ENCODE data around the gene AOPEP.

The AOPEP gene

DNA sequence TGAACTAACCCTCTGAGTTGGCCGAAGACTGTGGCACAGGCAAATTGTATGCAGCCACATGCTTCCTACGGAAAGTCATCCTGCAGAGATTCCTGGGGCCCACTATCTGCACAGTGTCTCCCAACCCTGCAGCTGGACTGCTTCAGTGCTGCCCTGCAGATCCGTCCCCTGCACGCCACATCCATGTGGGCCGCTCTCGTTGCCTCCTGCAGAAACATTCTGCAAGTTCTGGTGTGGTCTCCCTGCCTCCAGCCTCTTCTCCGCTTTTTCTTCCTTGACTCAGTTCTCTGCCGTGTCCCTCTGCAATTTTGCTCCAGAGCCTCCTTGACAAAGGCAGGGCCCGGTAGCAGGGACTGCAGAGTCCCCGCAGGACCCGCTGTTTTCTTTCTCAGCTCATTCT is 249.0 kb downstream of the AOPEP start:
- no peak for DNase-seq

GRCh38 chr9:94976077-94976476 is 249.6 kb downstream of the AOPEP start:
- DNase-seq, result no peak

- no peak for DNase-seq
Measured at GRCh38 chr9:94977416-94977815, 250.9 kb downstream of the AOPEP start.

GRCh38 chr9:94979904-94980507 is 253.5 kb downstream of the AOPEP start:
- no peak for DNase-seq

- DNase-seq, result no peak
Measured at GRCh38 chr9:94980947-94981722, 254.6 kb downstream of the AOPEP start.

DNA sequence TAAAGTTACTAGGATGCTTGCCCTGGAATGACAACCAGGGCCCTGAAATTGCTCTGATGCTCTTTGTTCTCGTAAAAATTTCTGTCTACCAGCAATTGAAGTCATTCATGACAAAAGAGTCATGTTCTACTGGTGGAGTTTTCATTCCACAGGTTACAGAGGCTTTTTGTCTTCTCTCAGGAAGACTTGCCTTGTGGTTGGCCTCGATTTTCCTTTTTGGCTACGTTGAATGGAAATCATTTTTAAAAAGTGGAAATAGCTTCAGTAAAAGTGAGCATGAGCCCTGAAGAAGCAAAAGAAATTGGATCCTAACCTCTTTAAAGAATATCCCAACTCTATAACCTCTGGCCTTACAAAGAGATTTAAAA is 255.2 kb downstream of the AOPEP start:
- no peak for DNase-seq

DNA sequence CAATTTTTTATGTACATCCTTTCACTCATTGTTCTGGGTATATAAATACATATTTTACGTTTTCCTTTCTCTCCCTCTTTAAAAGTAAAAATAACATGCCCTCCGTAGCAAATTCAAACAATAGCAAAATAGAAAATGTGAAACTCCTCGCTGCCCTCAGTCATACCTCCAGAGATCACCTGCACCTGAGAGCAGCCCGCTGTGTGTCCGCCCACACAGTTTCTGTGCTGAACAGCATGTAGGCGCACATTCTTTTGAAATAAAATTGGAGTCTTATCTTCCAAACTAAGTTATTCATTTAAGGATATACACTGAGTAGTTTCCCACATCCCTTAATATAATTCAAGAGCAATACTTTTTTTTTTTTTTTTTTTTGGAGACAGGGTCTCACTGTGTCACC is 255.7 kb downstream of the AOPEP start:
- no peak for DNase-seq

DNA sequence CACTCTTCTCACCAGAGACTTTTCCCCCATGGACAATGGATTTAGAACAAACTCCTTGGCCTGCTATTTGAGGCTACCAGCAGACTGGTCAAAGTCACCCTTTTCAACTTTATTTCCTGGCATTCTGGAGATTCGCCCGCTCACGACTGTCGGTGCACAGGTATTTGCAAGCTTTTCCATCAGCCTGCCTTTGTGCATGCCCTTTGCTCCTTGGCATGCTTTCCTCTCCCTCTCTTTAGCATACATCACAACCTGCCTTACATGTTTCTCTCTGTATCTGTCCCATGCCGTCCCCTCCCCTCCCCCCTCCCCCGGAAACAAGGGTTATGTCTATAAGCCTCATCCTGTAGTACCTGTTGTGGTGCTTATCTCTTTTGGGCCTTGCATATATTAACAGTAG is 257.1 kb downstream of the AOPEP start:
- no peak for DNase-seq

- DNase-seq, result no peak
Measured at GRCh38 chr9:94984891-94985476, 258.5 kb downstream of the AOPEP start.

DNA sequence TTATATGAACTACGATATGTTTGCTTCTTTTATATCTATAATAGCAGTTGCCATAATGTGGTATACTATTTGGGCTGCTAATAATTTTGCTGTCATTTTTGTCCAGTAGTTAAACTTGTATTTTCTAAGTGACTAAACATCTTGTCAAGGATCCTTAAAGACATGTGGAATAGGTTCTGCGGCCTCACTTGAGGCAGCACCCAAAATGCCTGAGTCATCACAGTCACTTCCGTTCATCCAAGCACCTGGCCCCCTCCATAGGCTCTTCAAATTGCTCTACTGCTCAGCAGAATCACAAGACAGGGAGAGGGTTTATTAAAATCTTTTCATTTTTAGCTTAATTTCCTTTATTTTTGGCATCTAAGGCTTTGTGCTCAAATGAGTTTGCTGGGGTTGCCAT is 259.1 kb downstream of the AOPEP start:
- DNase-seq, result no peak

DNA sequence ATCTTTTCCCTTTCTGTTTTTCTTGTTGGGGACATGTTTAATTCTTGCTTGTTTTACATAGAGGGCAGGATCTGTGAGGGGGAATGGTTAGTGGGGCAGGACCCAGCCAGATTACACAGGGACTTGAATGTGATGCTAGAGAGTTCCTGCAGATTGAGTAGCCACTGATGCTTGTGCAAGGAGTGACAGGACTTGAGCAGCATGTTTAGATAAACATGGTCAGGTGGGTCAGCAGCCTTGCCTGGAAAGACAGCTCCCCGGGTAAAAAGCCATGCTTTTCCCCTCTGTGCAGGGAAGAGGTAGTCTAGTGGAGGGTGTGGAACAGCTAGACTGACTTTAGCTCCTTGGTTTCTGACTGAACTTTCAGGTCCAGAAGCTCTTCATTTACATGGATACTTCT is 261.2 kb downstream of the AOPEP start:
- DNase-seq, result no peak

DNA sequence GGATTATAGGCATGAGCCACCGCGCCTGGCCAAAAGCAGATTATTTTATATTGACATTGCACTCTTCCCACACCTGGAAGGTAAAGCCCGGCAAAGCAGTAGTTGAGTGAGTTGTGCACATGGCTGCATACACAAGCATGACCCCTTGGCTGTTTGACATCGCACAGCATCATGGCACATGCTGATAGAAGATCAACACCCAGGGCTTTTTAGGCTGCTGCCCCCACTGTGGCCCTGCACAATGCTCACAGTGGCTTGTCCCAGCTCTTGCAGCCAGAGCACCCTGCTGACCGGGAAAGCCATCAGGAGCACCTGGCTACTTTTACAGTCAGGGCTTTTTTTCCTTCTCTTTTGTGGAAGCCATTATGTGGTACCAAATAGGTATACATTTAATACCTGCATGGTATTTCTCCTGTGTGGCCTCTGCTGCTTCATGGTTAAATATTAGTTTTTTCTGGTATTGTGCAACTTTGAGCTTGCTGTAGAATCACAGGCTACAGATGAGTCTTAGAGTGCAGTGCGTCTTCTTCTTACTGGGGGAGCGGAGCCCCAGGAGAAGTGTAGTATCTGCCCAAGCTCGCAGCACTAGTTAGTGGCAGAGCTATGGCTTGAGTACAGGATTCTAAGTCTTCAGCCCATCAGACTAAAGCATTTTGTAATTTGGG is 264.5 kb downstream of the AOPEP start:
- no peak for DNase-seq

DNA sequence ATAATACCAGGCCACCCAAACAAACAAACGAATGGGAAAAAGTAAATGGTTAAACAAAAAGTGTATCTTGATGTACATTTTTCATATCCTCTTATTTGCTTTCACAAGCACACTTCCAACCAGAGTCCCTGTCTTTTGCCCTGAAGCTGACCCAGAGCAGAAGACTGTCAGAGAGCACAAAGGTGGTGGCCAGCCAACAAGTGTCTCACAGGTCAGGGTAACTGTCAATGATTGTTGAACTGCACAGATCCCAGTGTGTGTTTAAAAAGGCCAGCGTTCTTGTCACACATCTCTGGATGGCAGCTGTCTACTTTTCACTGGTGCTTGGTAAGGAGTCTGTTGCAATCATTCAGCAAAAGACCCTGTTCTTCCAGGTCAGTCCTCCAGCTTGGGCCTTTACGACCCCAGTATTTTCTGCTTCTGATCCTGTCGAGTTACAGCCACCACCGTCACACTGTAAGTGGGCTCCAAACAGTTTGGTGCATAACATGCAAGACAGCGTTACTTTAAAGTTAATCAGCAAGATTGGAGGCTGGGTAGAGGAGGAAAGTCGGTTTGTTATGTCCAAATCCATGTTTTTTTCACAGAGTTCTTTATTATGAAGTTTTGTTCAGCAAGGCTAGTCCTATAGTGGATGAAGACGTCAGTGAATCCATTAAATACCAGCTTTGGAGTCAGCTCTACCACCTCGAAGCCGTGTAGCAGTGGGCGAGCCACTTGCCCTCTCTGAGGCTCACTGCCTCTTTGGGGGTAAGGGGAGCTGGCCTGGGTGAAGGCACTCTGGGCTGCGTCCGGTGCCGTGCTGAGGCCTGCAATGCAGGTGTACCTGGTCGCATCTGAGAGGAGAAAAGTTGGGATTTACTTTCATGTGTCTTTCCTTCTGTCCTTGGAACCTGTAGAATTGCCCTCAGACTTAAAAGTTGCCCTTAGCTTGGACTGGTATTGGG is 265.7 kb downstream of the AOPEP start:
- DNase-seq, result no peak

- no peak for DNase-seq
Measured at GRCh38 chr9:94993160-94993820, 266.8 kb downstream of the AOPEP start.

GRCh38 chr9:94993821-94994165 is 267.3 kb downstream of the AOPEP start:
- DNase-seq, result no peak

DNA sequence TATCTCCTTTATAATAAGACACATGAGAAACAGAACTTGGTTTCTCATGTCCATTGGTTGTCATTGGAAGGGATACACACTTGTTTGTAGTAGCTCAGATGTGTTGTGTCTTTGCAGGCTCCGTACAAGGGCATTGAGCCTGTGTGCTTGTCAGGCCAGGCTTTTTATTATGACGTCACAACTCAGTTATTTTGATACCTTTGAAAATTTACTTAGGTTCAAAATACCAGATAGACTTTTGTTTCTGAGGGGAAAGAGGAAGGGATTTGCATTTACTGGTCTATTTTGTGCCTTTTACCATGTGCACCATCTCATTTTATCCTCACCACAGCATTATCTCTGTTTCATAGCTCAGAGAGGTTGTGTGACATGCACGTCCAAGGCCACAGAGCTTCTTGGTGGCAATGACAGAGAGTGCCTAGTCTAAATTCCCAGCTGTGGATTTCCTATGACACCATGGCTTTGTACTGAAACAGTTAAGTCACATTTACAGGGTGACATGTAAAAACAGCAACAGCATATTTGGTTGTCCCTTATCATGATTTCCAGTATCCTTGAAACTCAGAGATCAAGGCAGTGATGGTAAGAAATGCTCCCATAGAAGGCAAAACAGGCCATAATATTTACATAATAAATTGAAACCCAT is 268.7 kb downstream of the AOPEP start:
- DNase-seq, result no peak

- no peak for DNase-seq
Measured at GRCh38 chr9:94996641-94997040, 270.1 kb downstream of the AOPEP start.

- no peak for DNase-seq
Measured at GRCh38 chr9:94997727-94998126, 271.2 kb downstream of the AOPEP start.

DNA sequence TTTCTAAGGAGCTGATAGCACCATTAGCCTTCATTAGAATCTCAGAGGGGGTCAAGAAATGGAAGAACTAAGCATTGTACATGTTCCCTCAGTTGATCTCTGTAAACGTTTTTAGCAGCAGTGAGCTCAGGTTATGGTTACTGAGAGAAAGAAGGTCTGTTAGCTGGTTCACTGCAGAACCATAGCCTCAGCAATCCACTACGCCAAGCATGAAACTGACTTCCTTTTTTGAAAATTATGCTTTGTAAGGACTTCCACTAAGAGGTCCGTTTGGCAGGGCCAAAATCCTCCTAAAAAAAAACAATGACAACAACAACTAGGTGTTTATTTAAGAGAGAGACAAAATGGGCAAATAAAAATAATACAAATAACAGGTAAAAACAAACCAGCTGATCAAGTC is 273.3 kb downstream of the AOPEP start:
- no peak for DNase-seq

- no peak for DNase-seq
Measured at GRCh38 chr9:95000821-95001220, 274.3 kb downstream of the AOPEP start.

DNA sequence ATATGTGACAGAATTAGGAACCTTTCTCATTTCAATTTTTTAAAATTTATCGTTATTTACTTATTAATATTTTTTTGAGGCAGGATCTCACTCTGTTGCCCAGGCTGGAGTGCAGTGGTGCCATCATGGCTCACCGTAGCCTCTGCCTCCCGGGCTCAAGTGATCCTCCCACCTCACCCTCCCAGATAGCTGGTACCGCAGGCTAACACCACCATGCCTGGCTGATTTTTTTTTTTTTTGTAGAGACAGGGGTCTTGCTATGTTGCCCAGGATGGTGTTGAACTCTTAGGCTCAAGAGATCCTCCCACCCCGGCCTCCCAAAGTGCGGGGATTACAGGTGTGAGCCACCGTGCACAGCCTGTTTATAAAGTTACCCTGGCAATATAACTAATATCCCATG is 275.2 kb downstream of the AOPEP start:
- DNase-seq, result no peak
